HepG2 (cell line): ENCODE data around the gene HAGH. TPM values are rescaled to one million over a fixed set of nuclear protein-coding genes. Genes with fewer than 3 reads are reported as not detected.
A peak's percentile ranks its signal among the peaks of the same experiment; 100 is the strongest.

Experiments
- ADNP ChIP-seq: sonication (generic); formaldehyde crosslinking; IDR thresholded peaks from 2 replicates; pipeline ENCODE4 v1.4.0; 2020; ENCODE audit warnings: missing genetic modification reagents
- AHR ChIP-seq: IDR thresholded peaks from 2 replicates; pipeline ENCODE4 v1.6.1; 2018; ENCODE audit warnings: missing genetic modification reagents, missing compliant biosample characterization
- ARID2 ChIP-seq: sonication (generic); formaldehyde crosslinking; IDR thresholded peaks from 2 replicates; pipeline ENCODE4 v1.8.1; 2022; ENCODE audit warnings: mild to moderate bottlenecking, missing genetic modification reagents, borderline replicate concordance
- ATF6 ChIP-seq: sonication (generic); formaldehyde crosslinking; conservative IDR thresholded peaks from 2 replicates; pipeline ENCODE4 v1.4.0; 2020; ENCODE audit warnings: missing genetic modification reagents
- ATF7-NPFF ChIP-seq: sonication (generic); formaldehyde crosslinking; IDR thresholded peaks from 2 replicates; pipeline ENCODE4 v1.8.1; 2023; ENCODE audit warnings: mild to moderate bottlenecking, low read depth, missing genetic modification reagents, moderate library complexity
- ETV5 ChIP-seq: IDR thresholded peaks from 2 replicates; pipeline ENCODE4 v1.6.1; 2018; ENCODE audit warnings: missing biosample characterization, missing genetic modification reagents, inconsistent platforms, borderline replicate concordance
- FOSL1 ChIP-seq: sonication (generic); formaldehyde crosslinking; IDR thresholded peaks from 2 replicates; pipeline ENCODE4 v1.9.0; 2021; ENCODE audit warnings: missing genetic modification reagents, borderline replicate concordance
- HDAC1 ChIP-seq: sonication (generic); formaldehyde crosslinking; IDR thresholded peaks from 2 replicates; pipeline ENCODE4 v1.5.1; 2020; ENCODE audit warnings: mild to moderate bottlenecking, missing genetic modification reagents
- HNF4G ChIP-seq, 2 experiments: sonication (generic) in 1 of 2; formaldehyde crosslinking in 1 of 2; IDR thresholded peaks; 2 replicates each; pipeline versions ENCODE4 v1.4.0 to v1.6.1; 2011 to 2020; ENCODE audit warnings: borderline replicate concordance in 2 of 2, low read depth in 2 of 2, mild to moderate bottlenecking in 2 of 2, low read length in 1 of 2, missing genetic modification reagents in 1 of 2, moderate library complexity in 1 of 2
- KDM2A ChIP-seq: sonication (generic); formaldehyde crosslinking; IDR thresholded peaks from 2 replicates; pipeline ENCODE4 v1.4.0; 2020; ENCODE audit warnings: low read depth, missing genetic modification reagents, borderline replicate concordance
- LRRFIP1 ChIP-seq: sonication (generic); formaldehyde crosslinking; conservative IDR thresholded peaks from 2 replicates; pipeline ENCODE4 v1.4.0; 2020; ENCODE audit warnings: missing genetic modification reagents
- MTA3 ChIP-seq: sonication (generic); formaldehyde crosslinking; IDR thresholded peaks from 2 replicates; pipeline ENCODE4 v1.4.0; 2020; ENCODE audit warnings: missing genetic modification reagents
- MXD1 ChIP-seq: sonication (generic); formaldehyde crosslinking; IDR thresholded peaks from 2 replicates; pipeline ENCODE4 v1.4.0; 2020; ENCODE audit warnings: mild to moderate bottlenecking, missing genetic modification reagents
- NR2F6 ChIP-seq, 2 experiments: IDR thresholded peaks; 2 replicates each; pipeline ENCODE4 v1.6.1; 2016; ENCODE audit warnings: antibody characterized with exemption in 1 of 2, mild to moderate bottlenecking in 1 of 2
- PAF1 ChIP-seq: IDR thresholded peaks from 2 replicates; pipeline ENCODE4 v1.6.1; 2016; ENCODE audit warnings: missing genetic modification reagents, missing compliant biosample characterization
- PPARG ChIP-seq: conservative IDR thresholded peaks from 2 replicates; pipeline ENCODE4 v1.6.1; 2016; ENCODE audit warnings: missing biosample characterization, missing genetic modification reagents
- RFXANK ChIP-seq: IDR thresholded peaks from 2 replicates; pipeline ENCODE4 v1.6.1; 2016
- RXRA ChIP-seq: sonication (generic); formaldehyde crosslinking; IDR thresholded peaks from 2 replicates; pipeline ENCODE4 v1.5.1; 2020; ENCODE audit warnings: missing genetic modification reagents
- SMAD1 ChIP-seq: sonication (generic); formaldehyde crosslinking; IDR thresholded peaks from 2 replicates; pipeline ENCODE4 v1.4.0; 2020; ENCODE audit warnings: missing genetic modification reagents, low read depth, mild to moderate bottlenecking, borderline replicate concordance
- SRY ChIP-seq: sonication (generic); formaldehyde crosslinking; IDR thresholded peaks from 2 replicates; pipeline ENCODE4 v1.8.0; 2022; ENCODE audit warnings: mild to moderate bottlenecking, missing genetic modification reagents
- ZMYM4 ChIP-seq: sonication (generic); formaldehyde crosslinking; IDR thresholded peaks from 2 replicates; pipeline ENCODE4 v1.8.1; 2023; ENCODE audit warnings: mild to moderate bottlenecking, missing genetic modification reagents
- ZNF124 ChIP-seq: sonication (generic); formaldehyde crosslinking; IDR thresholded peaks from 2 replicates; pipeline ENCODE4 v1.4.0; 2020; ENCODE audit warnings: missing genetic modification reagents
- ZNF232 ChIP-seq: sonication (generic); formaldehyde crosslinking; IDR thresholded peaks from 2 replicates; pipeline ENCODE4 v1.4.0; 2020; ENCODE audit warnings: missing genetic modification reagents, borderline replicate concordance
- ZNF543 ChIP-seq: sonication (generic); formaldehyde crosslinking; IDR thresholded peaks from 2 replicates; pipeline ENCODE4 v1.4.0; 2020; ENCODE audit warnings: mild to moderate bottlenecking, missing genetic modification reagents
- ZNF550 ChIP-seq: sonication (generic); formaldehyde crosslinking; IDR thresholded peaks from 2 replicates; pipeline ENCODE4 v1.4.0; 2020; ENCODE audit warnings: mild to moderate bottlenecking, missing genetic modification reagents, borderline replicate concordance
- polyA plus RNA-seq, 8 experiments: library from polyadenylated mRNA; depleted of rRNA in 3 of 8; stranded (reverse) in 7 of 8; unstranded in 1 of 8; fragments of >200 nt; fragmentation: Illumina TruSeq in 4 of 8; extraction: Trizol in 4 of 8; gene quantifications; 2 replicates each; pipeline versions ENCODE4 v1.2.1 to v1.2.3, GENCODE V29; 2011 to 2016; ENCODE audit warnings: low read depth in 4 of 8, missing spikeins in 1 of 8, mixed read lengths in 1 of 8; ENCODE audit not compliant: insufficient read depth in 1 of 8
- total RNA-seq, 5 experiments: library from RNA; depleted of rRNA; stranded (reverse); fragments of >200 nt; fragmentation: Illumina TruSeq; extraction: Trizol; gene quantifications; 2 replicates each; pipeline ENCODE4 v1.2.3, GENCODE V29; 2016; ENCODE audit warnings: low read depth in 1 of 5
- TF ChIP-seq, protein P1 (sequence below): IDR thresholded peaks from 2 replicates; pipeline ENCODE4 v1.6.1; 2016; ENCODE audit warnings: mild to moderate bottlenecking

The HAGH gene
- total and polyA plus RNA-seq, 2 of the 13 experiments (the other 11 are each of a cell fraction or from before 2014, with no cell fraction given): 70.4 to 95.4 TPM

DNA sequence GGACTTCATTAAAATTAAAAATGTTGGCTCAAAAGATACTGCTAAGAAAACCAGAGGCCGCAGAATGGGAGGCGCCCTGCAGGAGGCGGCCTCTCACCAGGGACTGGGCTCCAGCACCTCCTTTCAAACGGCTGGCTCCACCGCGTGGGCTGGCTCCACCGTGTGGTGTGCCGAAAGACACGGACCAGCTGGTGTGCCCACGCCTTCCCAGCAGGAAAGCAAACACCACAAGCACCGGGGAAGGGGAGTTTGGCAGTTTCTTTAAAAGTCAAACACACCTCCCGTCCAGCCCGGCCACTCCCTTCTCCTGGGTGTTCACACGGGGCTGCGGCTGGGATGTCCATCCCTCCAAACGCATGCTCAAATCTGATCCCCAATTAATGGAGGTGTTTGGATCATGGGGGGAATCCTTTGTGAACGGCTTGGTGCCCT is 13.9 kb downstream of the HAGH start (continued):
- TF ChIP-seq RFXANK (CRISPR knock-in tag) (no peak), ZNF543 (CRISPR knock-in tag) (no peak), MTA3 (CRISPR knock-in tag) (no peak), AHR (CRISPR knock-in tag) (peak; percentile 46; the same call in 1 of the 2 replicates), ADNP (no peak), KDM2A (peak; percentile 91), HDAC1 (peak; percentile 36; the same call in 1 of the 2 replicates), MXD1 (CRISPR knock-in tag) (no peak), HNF4G (IDR thresholded peaks at IDR 0.05; ENCODE audit: borderline replicate concordance, low read depth, low read length) (no peak), HNF4G (CRISPR knock-in tag; IDR thresholded peaks at IDR 0.05; ENCODE audit: borderline replicate concordance, low read depth) (no peak), ETV5 (CRISPR knock-in tag) (no peak), ZNF124 (CRISPR knock-in tag) (peak; percentile 53; the same call in 1 of the 2 replicates), ZNF550 (no peak), PPARG (0 out of 2 replicates have a peak, but pooled peaks have one; percentile 31), SMAD1 (CRISPR knock-in tag) (no peak), PAF1 (CRISPR knock-in tag) (no peak), LRRFIP1 (no peak), ZNF232 (CRISPR knock-in tag) (no peak), NR2F6 (IDR thresholded peaks at IDR 0.05) (no peak), NR2F6 (CRISPR knock-in tag; IDR thresholded peaks at IDR 0.05) (peak; percentile 34; the same call in 1 of the 2 replicates), ATF6 (CRISPR knock-in tag) (no peak), FOSL1 (CRISPR knock-in tag) (no peak), RXRA (peak; percentile 35; the same call in 1 of the 2 replicates), SRY (CRISPR knock-in tag) (no peak), ARID2 (CRISPR knock-in tag) (no peak), ZMYM4 (CRISPR knock-in tag) (no peak), ATF7-NPFF (CRISPR knock-in tag) (no peak)
- TF ChIP-seq, protein P1, sequence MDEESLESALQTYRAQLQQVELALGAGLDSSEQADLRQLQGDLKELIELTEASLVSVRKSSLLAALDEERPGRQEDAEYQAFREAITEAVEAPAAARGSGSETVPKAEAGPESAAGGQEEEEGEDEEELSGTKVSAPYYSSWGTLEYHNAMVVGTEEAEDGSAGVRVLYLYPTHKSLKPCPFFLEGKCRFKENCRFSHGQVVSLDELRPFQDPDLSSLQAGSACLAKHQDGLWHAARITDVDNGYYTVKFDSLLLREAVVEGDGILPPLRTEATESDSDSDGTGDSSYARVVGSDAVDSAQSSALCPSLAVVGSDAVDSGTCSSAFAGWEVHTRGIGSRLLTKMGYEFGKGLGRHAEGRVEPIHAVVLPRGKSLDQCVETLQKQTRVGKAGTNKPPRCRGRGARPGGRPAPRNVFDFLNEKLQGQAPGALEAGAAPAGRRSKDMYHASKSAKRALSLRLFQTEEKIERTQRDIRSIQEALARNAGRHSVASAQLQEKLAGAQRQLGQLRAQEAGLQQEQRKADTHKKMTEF (CRISPR knock-in tag): peak; percentile 37; the same call in 1 of the 2 replicates
